ENCODE results near the gene C6orf120. TPM values are rescaled to one million over a fixed set of nuclear protein-coding genes. Genes with fewer than 3 reads are reported as not detected.

Gene C6orf120
- total and polyA plus RNA-seq, 9 of the 15 experiments (the other 6 are each of a cell fraction or from before 2014, with no cell fraction given) = 7.7 to 44.9 (median 34.8) TPM

DNA sequence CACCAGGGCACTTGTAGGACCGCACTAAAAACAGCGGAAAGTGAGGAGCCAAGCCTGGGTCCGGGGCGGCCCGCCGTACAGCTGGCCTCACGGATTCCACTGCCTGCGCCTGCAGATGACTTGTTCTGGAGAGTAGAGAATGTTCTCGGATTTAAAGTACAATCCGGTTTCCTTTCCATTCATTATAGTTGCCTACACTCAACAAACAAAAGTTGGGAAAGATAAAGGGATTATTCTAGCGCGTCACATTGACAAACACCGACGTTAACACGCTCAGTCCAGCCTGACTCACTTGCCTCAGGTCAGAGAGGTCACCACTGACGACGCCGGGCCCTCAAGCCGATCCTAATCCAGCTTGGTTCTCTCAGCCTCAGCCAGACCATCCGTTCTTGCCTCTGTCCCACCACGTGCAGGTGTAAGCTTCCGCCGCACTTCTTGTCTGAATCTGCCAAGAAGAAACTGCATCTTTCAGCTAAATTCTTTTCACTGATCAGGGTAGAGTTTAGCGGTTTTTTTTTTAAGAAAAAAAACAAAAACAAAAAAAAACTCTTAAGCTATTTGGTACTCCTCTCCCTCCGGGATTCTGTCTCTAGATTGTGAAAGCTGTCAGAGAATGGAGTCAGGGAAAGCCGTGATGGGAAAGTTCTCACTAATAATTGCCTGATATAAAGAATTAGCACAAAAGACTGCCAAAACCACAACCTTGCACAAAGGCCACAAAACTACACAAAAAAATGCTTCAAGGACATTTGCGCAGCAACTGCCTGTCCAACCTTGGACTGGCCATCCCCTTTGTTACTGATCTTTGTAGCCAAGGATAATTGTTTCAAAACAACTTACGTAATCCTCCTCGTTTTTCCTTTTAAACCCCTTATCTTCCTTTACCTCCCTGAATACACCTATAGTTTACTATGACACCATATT is 23.5 kb downstream of the C6orf120 start (continued):
- TF ChIP-seq, protein P1, sequence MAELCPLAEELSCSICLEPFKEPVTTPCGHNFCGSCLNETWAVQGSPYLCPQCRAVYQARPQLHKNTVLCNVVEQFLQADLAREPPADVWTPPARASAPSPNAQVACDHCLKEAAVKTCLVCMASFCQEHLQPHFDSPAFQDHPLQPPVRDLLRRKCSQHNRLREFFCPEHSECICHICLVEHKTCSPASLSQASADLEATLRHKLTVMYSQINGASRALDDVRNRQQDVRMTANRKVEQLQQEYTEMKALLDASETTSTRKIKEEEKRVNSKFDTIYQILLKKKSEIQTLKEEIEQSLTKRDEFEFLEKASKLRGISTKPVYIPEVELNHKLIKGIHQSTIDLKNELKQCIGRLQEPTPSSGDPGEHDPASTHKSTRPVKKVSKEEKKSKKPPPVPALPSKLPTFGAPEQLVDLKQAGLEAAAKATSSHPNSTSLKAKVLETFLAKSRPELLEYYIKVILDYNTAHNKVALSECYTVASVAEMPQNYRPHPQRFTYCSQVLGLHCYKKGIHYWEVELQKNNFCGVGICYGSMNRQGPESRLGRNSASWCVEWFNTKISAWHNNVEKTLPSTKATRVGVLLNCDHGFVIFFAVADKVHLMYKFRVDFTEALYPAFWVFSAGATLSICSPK (IDR thresholded peaks at IDR 0.05; ENCODE audit: borderline replicate concordance) = no peak
- TF ChIP-seq, protein P2, sequence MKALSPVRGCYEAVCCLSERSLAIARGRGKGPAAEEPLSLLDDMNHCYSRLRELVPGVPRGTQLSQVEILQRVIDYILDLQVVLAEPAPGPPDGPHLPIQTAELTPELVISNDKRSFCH (CRISPR knock-in tag; IDR thresholded peaks at IDR 0.05) = no peak
- TF ChIP-seq, protein P2 (tag; IDR thresholded peaks at IDR 0.05) = 0 out of 2 replicates have a peak, but pooled peaks have one; percentile 81
- TF ChIP-seq ZBTB17 (CRISPR knock-in tag; IDR thresholded peaks at IDR 0.05) = no peak
- TF ChIP-seq, protein P3, sequence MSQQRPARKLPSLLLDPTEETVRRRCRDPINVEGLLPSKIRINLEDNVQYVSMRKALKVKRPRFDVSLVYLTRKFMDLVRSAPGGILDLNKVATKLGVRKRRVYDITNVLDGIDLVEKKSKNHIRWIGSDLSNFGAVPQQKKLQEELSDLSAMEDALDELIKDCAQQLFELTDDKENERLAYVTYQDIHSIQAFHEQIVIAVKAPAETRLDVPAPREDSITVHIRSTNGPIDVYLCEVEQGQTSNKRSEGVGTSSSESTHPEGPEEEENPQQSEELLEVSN (IDR thresholded peaks at IDR 0.05; ENCODE audit: borderline replicate concordance in 1 of 2, extremely low read depth in 1 of 2, insufficient read depth in 1 of 2, insufficient read length in 1 of 2, low read depth in 1 of 2, low read length in 1 of 2, poor library complexity in 1 of 2, severe bottlenecking in 1 of 2) = peak in 1 of 2 experiments; percentile 80
- TF ChIP-seq, protein P4, sequence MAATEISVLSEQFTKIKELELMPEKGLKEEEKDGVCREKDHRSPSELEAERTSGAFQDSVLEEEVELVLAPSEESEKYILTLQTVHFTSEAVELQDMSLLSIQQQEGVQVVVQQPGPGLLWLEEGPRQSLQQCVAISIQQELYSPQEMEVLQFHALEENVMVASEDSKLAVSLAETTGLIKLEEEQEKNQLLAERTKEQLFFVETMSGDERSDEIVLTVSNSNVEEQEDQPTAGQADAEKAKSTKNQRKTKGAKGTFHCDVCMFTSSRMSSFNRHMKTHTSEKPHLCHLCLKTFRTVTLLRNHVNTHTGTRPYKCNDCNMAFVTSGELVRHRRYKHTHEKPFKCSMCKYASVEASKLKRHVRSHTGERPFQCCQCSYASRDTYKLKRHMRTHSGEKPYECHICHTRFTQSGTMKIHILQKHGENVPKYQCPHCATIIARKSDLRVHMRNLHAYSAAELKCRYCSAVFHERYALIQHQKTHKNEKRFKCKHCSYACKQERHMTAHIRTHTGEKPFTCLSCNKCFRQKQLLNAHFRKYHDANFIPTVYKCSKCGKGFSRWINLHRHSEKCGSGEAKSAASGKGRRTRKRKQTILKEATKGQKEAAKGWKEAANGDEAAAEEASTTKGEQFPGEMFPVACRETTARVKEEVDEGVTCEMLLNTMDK (IDR thresholded peaks at IDR 0.05; ENCODE audit: borderline replicate concordance, insufficient read depth, low read depth, low read length, poor library complexity, severe bottlenecking) = no peak
- TF ChIP-seq TSC22D4 (tag; IDR thresholded peaks at IDR 0.05) = no peak
- TF ChIP-seq TFAM (CRISPR knock-in tag; conservative IDR thresholded peaks at IDR 0.05) = no peak
- no peak for TF ChIP-seq NCOA1 (IDR thresholded peaks at IDR 0.05; ENCODE audit: low read depth)
- TF ChIP-seq, protein P5, sequence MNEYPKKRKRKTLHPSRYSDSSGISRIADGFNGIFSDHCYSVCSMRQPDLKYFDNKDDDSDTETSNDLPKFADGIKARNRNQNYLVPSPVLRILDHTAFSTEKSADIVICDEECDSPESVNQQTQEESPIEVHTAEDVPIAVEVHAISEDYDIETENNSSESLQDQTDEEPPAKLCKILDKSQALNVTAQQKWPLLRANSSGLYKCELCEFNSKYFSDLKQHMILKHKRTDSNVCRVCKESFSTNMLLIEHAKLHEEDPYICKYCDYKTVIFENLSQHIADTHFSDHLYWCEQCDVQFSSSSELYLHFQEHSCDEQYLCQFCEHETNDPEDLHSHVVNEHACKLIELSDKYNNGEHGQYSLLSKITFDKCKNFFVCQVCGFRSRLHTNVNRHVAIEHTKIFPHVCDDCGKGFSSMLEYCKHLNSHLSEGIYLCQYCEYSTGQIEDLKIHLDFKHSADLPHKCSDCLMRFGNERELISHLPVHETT (CRISPR knock-in tag; conservative IDR thresholded peaks at IDR 0.05 in 1 of 2, IDR thresholded peaks at IDR 0.05 in 1 of 2) = no peak
- no peak for TF ChIP-seq IFI16 (CRISPR knock-in tag; IDR thresholded peaks at IDR 0.05)
- peak in 1 of 2 experiments; percentile 73; a peak in 2 of 4 replicates for TF ChIP-seq TRIM24 (IDR thresholded peaks at IDR 0.05)
- TF ChIP-seq ZC3H11A (IDR thresholded peaks at IDR 0.05; ENCODE audit: low read depth, low read length) = no peak
- TF ChIP-seq MED1 (CRISPR knock-in tag; IDR thresholded peaks at IDR 0.05; ENCODE audit: borderline replicate concordance) = no peak
- peak in 1 of 2 experiments; percentile 11; a peak in 1 of 4 replicates for TF ChIP-seq KDM4B (IDR thresholded peaks at IDR 0.05; ENCODE audit: borderline replicate concordance in 2 of 2, low read depth in 1 of 2)
- TF ChIP-seq, protein P6, sequence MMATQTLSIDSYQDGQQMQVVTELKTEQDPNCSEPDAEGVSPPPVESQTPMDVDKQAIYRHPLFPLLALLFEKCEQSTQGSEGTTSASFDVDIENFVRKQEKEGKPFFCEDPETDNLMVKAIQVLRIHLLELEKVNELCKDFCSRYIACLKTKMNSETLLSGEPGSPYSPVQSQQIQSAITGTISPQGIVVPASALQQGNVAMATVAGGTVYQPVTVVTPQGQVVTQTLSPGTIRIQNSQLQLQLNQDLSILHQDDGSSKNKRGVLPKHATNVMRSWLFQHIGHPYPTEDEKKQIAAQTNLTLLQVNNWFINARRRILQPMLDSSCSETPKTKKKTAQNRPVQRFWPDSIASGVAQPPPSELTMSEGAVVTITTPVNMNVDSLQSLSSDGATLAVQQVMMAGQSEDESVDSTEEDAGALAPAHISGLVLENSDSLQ (IDR thresholded peaks at IDR 0.05) = peak; percentile 59; the same call in 1 of the 2 replicates
- peak; percentile 23; the same call in 1 of the 2 replicates for TF ChIP-seq BHLHE40 (IDR thresholded peaks at IDR 0.05; ENCODE audit: low read length)

Measured in K562 (cell line).